Body of pancreas (tissue), 4 donors: ENCODE data around the gene CUL4B. TPM values are rescaled to one million over a fixed set of nuclear protein-coding genes. Genes with fewer than 3 reads are reported as not detected.

Source experiments
- ATAC-seq: fragments of 150-250 bp; one replicate; pipeline ENCODE4 v1.9.1; 2016
- DNase-seq, 4 donors: peaks; one replicate each; pipeline ENCODE4 v3.0.0-alpha.2; 2019
- H3K27ac ChIP-seq, 4 donors: fragments of 200-600 bp; sonication (generic); 1 replicate in 3 of 4; 2 replicates in 1 of 4; pipeline versions ENCODE4 v1.5.1 to v1.6.1; 2016 to 2019; ENCODE audit warnings: mild to moderate bottlenecking in 1 of 4, mixed read lengths in 1 of 4, moderate library complexity in 1 of 4
- H3K27me3 ChIP-seq, 2 donors: fragments of 200-600 bp; sonication (generic); one replicate each; pipeline ENCODE4 v1.6.0; 2016; ENCODE audit warnings: mild to moderate bottlenecking in 1 of 2
- H3K36me3 ChIP-seq, 2 donors: fragments of 200-600 bp; sonication (generic); replicated peaks in 1 of 2; 2 replicates each; pipeline ENCODE4 v1.5.1; 2016; ENCODE audit warnings: low read depth in 2 of 2; ENCODE audit not compliant: insufficient read depth in 1 of 2
- H3K4me1 ChIP-seq: fragments of 200-600 bp; sonication (generic); one replicate; pipeline ENCODE4 v1.6.0; 2016
- H3K4me3 ChIP-seq, 2 donors: fragments of 200-600 bp; sonication (generic); 1 replicate in 1 of 2; 2 replicates in 1 of 2; pipeline ENCODE4 v1.5.1; 2016 to 2019
- H3K9me3 ChIP-seq, 3 donors: fragments of 200-600 bp; sonication (generic); 1 replicate in 2 of 3; 2 replicates in 1 of 3; pipeline ENCODE4 v1.5.1; 2016
- POLR2A ChIP-seq, 3 donors: fragments of 450-650 bp; IDR thresholded peaks; one replicate each; pipeline ENCODE4 v1.6.1; 2016; ENCODE audit warnings: antibody characterized with exemption in 3 of 3, mild to moderate bottlenecking in 2 of 3
- WGBS, 2 donors: methylation state at CpG; one replicate each; pipeline ENCODE4 v1.1.5; 2017; 5-methylcytosine and 5-hydroxymethylcytosine counted together
- intact Hi-C: fragments of 100-400 bp; cut with DNase I; formaldehyde crosslinking; loops from one replicate; pipeline ENCODE4 v1.15.1; 2023
- total RNA-seq, 2 donors: library from RNA; depleted of rRNA; stranded (reverse); fragments of >200 nt; gene quantifications; one replicate each; pipeline ENCODE4 v1.1.0, GENCODE V29; 2016
- TF ChIP-seq, protein P1 (sequence below), 7 experiments: fragments of 450-650 bp in 4 of 7; fragments of 200-600 bp in 3 of 7; sonication (generic) in 3 of 7; IDR thresholded peaks; one replicate each; pipeline ENCODE4 v1.5.1; 2016 to 2019; ENCODE audit warnings: antibody characterized with exemption in 7 of 7

The CUL4B gene
- total RNA-seq, 2 donors from 2014 or later = 18.8 to 28.5 TPM

DNA sequence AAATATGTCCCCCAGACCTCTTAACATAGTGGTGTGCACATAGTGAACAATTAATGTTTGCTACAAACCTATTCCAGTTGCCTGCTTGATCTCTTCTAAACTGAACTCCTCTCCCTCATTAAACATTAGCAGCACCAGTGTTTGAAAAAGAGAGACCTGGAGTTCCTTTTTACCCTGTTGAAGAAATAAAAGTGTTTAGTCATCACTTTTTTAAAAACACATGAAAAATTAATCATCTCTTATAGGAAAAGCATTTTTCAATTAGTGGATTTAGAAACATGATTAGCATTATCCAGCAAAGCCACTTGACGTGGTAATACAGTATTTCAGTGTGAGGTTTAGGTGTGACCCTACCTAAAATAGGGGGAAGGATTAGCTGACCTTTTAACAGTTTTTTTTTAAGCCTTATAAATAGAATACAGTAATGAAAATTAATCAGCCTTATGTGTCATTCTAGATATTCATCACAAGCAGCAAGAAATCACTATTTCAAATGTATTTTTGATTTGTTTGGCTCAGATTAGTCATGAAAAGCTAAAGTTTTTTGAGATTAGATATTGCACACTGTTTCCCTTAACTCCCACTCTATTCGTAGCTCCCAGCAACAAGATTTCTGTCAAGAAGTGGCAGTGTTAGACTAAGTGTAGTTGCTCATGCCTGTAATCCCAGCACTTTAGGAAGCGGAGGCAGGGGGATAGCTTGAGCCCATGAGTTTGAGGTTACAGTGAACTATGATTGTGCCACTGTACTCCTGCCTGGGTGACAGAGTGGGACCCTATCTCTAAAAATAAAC is 26.2 kb downstream of the CUL4B start:
- intact Hi-C loops = no loop called here
- ATAC-seq = no peak
- TF ChIP-seq, protein P1, sequence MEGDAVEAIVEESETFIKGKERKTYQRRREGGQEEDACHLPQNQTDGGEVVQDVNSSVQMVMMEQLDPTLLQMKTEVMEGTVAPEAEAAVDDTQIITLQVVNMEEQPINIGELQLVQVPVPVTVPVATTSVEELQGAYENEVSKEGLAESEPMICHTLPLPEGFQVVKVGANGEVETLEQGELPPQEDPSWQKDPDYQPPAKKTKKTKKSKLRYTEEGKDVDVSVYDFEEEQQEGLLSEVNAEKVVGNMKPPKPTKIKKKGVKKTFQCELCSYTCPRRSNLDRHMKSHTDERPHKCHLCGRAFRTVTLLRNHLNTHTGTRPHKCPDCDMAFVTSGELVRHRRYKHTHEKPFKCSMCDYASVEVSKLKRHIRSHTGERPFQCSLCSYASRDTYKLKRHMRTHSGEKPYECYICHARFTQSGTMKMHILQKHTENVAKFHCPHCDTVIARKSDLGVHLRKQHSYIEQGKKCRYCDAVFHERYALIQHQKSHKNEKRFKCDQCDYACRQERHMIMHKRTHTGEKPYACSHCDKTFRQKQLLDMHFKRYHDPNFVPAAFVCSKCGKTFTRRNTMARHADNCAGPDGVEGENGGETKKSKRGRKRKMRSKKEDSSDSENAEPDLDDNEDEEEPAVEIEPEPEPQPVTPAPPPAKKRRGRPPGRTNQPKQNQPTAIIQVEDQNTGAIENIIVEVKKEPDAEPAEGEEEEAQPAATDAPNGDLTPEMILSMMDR (IDR thresholded peaks at IDR 0.05) = no peak
- no peak for TF ChIP-seq POLR2A (IDR thresholded peaks at IDR 0.05)
- Histone ChIP-seq H3K4me3 (no peak overlapping the region), H3K27me3 (no peaks in the 10 kb centered on the region), H3K9me3 (no peaks in the 10 kb centered on the region), H3K4me1 (no peaks in the 10 kb centered on the region), H3K27ac (no peak overlapping the region), H3K36me3 (peaks cover 0 to 3% of the 10 kb centered on the region in 2 donors)
- WGBS, 2 donors = 86 to 87% methylated on average over 3 of the region's 3 CpGs
- DNase-seq = no peak

DNA sequence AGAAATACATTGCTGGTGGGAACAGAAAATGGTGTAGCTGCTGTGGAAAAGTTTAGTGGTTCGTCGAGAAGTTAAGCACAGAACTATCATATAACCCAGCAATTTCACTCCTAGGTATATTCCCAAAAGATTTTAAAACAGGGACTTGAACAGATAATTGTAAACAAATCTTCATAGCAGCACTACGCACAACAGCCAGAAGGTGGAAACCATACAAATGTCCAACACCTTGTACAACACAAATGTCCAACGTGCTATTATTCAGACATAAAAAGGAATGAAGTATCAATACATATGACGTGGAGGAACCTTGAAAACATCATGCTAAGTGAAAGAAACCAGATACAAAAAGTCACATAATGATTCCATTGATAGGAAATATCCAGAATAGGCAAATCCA is 37.9 kb downstream of the CUL4B start:
- Histone ChIP-seq H3K4me3 (no peak overlapping the region), H3K27me3 (no peaks in the 10 kb centered on the region), H3K4me1 (no peaks in the 10 kb centered on the region), H3K36me3 (no peaks in the 10 kb centered on the region), H3K27ac (no peak overlapping the region), H3K9me3 (no peaks in the 10 kb centered on the region)
- TF ChIP-seq POLR2A (IDR thresholded peaks at IDR 0.05) = no peak
- TF ChIP-seq, protein P1 (IDR thresholded peaks at IDR 0.05) = no peak
- DNase-seq = no peak
- WGBS, 2 donors = 81 to 92% methylated on average over 5 of the region's 5 CpGs
- ATAC-seq = no peak
- intact Hi-C loops = no loop called here

DNA sequence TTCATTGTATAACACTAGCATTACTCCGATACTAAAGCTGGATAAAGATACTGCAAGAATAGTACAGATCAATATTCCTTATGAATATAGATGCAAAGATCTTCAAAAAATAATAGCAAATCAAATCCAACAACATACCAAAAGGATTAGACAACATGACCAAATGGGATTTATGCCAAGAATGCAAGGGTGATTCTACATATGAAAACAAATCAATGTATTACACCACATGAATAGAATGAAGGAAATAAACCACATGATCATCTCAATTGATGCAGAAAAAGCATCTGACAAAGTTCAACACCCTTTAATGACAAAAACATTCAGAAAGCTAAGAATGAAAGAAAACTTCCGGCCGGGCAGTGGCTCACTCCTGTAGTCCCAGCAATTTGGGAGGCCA is 42.8 kb downstream of the CUL4B start:
- 81 to 98% methylated on average over 3 of the region's 3 CpGs for WGBS, 2 donors
- intact Hi-C loops = no loop called here
- TF ChIP-seq, protein P1 (IDR thresholded peaks at IDR 0.05) = no peak
- TF ChIP-seq POLR2A (IDR thresholded peaks at IDR 0.05) = no peak

GRCh38 chrX:120514236-120514635 is 46.5 kb downstream of the CUL4B start:
- ATAC-seq (peak; percentile 57), DNase-seq (peak in 3 of 4 donors; percentile 13 to 19 (median 17))
- Histone ChIP-seq H3K4me3 (no peak overlapping the region), H3K4me1 (peaks cover 30% of the 10 kb centered on the region), H3K36me3 (no peaks in the 10 kb centered on the region), H3K27ac (peak overlapping the region in 2 of 4 donors; percentile 12 to 24), H3K27me3 (no peaks in the 10 kb centered on the region), H3K9me3 (no peaks in the 10 kb centered on the region)
- no peak for TF ChIP-seq POLR2A (IDR thresholded peaks at IDR 0.05)
- TF ChIP-seq, protein P1 (IDR thresholded peaks at IDR 0.05) = peak in 5 of 7 experiments; percentile 28 to 58 (median 44)
- intact Hi-C loops = no loop called here
- WGBS, 2 donors = 7 to 24% methylated on average over 1 of the region's 1 CpG

More for the DNA sequence above, 42.8 kb downstream of the CUL4B start:
- ATAC-seq (no peak), DNase-seq (no peak)
- Histone ChIP-seq H3K36me3 (no peaks in the 10 kb centered on the region), H3K4me1 (peaks cover 17% of the 10 kb centered on the region), H3K4me3 (no peak overlapping the region), H3K9me3 (no peaks in the 10 kb centered on the region), H3K27me3 (no peaks in the 10 kb centered on the region), H3K27ac (no peak overlapping the region)

GRCh38 chrX:120512627-120513026 is 48.1 kb downstream of the CUL4B start:
- WGBS, 2 donors = 8 to 21% methylated on average over 2 of the region's 2 CpGs
- Histone ChIP-seq H3K27ac (peak overlapping the region; percentile 57 to 85 (median 78)), H3K9me3 (no peaks in the 10 kb centered on the region), H3K4me3 (no peak overlapping the region), H3K27me3 (no peaks in the 10 kb centered on the region), H3K36me3 (no peaks in the 10 kb centered on the region), H3K4me1 (peaks cover 30% of the 10 kb centered on the region)
- ATAC-seq (peak; percentile 88), DNase-seq (peak; percentile 16 to 39 (median 30))
- TF ChIP-seq, protein P1 (IDR thresholded peaks at IDR 0.05) = no peak
- no peak for TF ChIP-seq POLR2A (IDR thresholded peaks at IDR 0.05)
- intact Hi-C loops = no loop called here
